HepG2 (cell line): Measurements from ENCODE around the gene ZNF575. TPM values are rescaled to one million over a fixed set of nuclear protein-coding genes. Genes with fewer than 3 reads are reported as not detected.

Source experiments
- ARID5B ChIP-seq: IDR thresholded peaks from 2 replicates; pipeline ENCODE4 v1.4.0; 2020; ENCODE audit warnings: mild to moderate bottlenecking, missing genetic modification reagents
- ETV5 ChIP-seq: IDR thresholded peaks from 2 replicates; pipeline ENCODE4 v1.6.1; 2018; ENCODE audit warnings: missing biosample characterization, missing genetic modification reagents, inconsistent platforms, borderline replicate concordance
- FOXA3 ChIP-seq: IDR thresholded peaks from 2 replicates; pipeline ENCODE4 v1.6.1; 2016; ENCODE audit warnings: missing genetic modification reagents, missing compliant biosample characterization
- HDAC1 ChIP-seq: sonication (generic); formaldehyde crosslinking; IDR thresholded peaks from 2 replicates; pipeline ENCODE4 v1.5.1; 2020; ENCODE audit warnings: mild to moderate bottlenecking, missing genetic modification reagents
- HHEX ChIP-seq: IDR thresholded peaks from 2 replicates; pipeline ENCODE4 v1.6.1; 2016; ENCODE audit warnings: control low read depth
- HMG20B ChIP-seq: conservative IDR thresholded peaks from 2 replicates; pipeline ENCODE4 v1.6.1; 2016; ENCODE audit warnings: missing genetic modification reagents, missing compliant biosample characterization
- MATR3 ChIP-seq: sonication (generic); formaldehyde crosslinking; IDR thresholded peaks from 2 replicates; pipeline ENCODE4 v1.4.0; 2020; ENCODE audit warnings: missing genetic modification reagents
- MED1 ChIP-seq: sonication (generic); formaldehyde crosslinking; IDR thresholded peaks from 2 replicates; pipeline ENCODE4 v1.4.0; 2020; ENCODE audit warnings: missing genetic modification reagents
- PCBP1 ChIP-seq: fragments of 200-400 bp; formaldehyde crosslinking; IDR thresholded peaks from 2 replicates; pipeline ENCODE4 v1.6.1; 2017; ENCODE audit warnings: mild to moderate bottlenecking, low read depth, low read length, borderline replicate concordance
- PRDM15 ChIP-seq: sonication (generic); formaldehyde crosslinking; IDR thresholded peaks from 2 replicates; pipeline ENCODE4 v1.4.0; 2020; ENCODE audit warnings: missing genetic modification reagents
- RFXANK ChIP-seq: IDR thresholded peaks from 2 replicates; pipeline ENCODE4 v1.6.1; 2016
- SIN3A ChIP-seq: IDR thresholded peaks from 2 replicates; pipeline ENCODE4 v1.6.1; 2011; ENCODE audit warnings: low read depth, mild to moderate bottlenecking, control low read depth, low read length, borderline replicate concordance
- TAF1 ChIP-seq: sonication (generic); formaldehyde crosslinking; IDR thresholded peaks from 2 replicates; pipeline ENCODE4 v1.4.0; 2020; ENCODE audit warnings: missing genetic modification reagents
- TBL1XR1 ChIP-seq: fragments of 150-350 bp; IDR thresholded peaks from 2 replicates; pipeline ENCODE4 v1.6.1; 2014; ENCODE audit warnings: borderline replicate concordance, low read length; ENCODE audit not compliant: partially characterized antibody
- TEAD3 ChIP-seq: optimal IDR thresholded peaks from 2 replicates; pipeline ENCODE3; 2016; ENCODE audit warnings: borderline replicate concordance
- ZKSCAN1 ChIP-seq: fragments of 150-350 bp; IDR thresholded peaks from 2 replicates; pipeline ENCODE4 v1.6.1; 2014; ENCODE audit warnings: low read length
- ZNF232 ChIP-seq: sonication (generic); formaldehyde crosslinking; IDR thresholded peaks from 2 replicates; pipeline ENCODE4 v1.4.0; 2020; ENCODE audit warnings: missing genetic modification reagents, borderline replicate concordance
- ZNF264 ChIP-seq: sonication (generic); formaldehyde crosslinking; IDR thresholded peaks from 2 replicates; pipeline ENCODE4 v1.4.0; 2020; ENCODE audit warnings: missing genetic modification reagents
- ZNF33B ChIP-seq: sonication (generic); formaldehyde crosslinking; IDR thresholded peaks from 2 replicates; pipeline ENCODE4 v1.5.1; 2020; ENCODE audit warnings: mild to moderate bottlenecking, missing genetic modification reagents
- ZNF343 ChIP-seq: sonication (generic); formaldehyde crosslinking; IDR thresholded peaks from 2 replicates; pipeline ENCODE4 v1.4.0; 2020; ENCODE audit warnings: mild to moderate bottlenecking, missing genetic modification reagents
- ZNF460 ChIP-seq: sonication (generic); formaldehyde crosslinking; IDR thresholded peaks from 2 replicates; pipeline ENCODE4 v1.5.1; 2020; ENCODE audit warnings: missing genetic modification reagents, mild to moderate bottlenecking, borderline replicate concordance
- ZNF674 ChIP-seq: sonication (generic); formaldehyde crosslinking; IDR thresholded peaks from 2 replicates; pipeline ENCODE4 v1.5.0; 2020; ENCODE audit warnings: low read depth, mild to moderate bottlenecking, missing genetic modification reagents
- ZNF724P ChIP-seq: sonication (generic); formaldehyde crosslinking; IDR thresholded peaks from 2 replicates; pipeline ENCODE4 v1.8.0; 2022; ENCODE audit warnings: missing genetic modification reagents, borderline replicate concordance
- ZSCAN20 ChIP-seq: sonication (generic); formaldehyde crosslinking; IDR thresholded peaks from 2 replicates; pipeline ENCODE4 v1.4.0; 2020; ENCODE audit warnings: missing genetic modification reagents, mild to moderate bottlenecking, borderline replicate concordance
- polyA plus RNA-seq, 8 experiments: library from polyadenylated mRNA; depleted of rRNA in 3 of 8; stranded (reverse) in 7 of 8; unstranded in 1 of 8; fragments of >200 nt; fragmentation: Illumina TruSeq in 4 of 8; extraction: Trizol in 4 of 8; gene quantifications; 2 replicates each; pipeline versions ENCODE4 v1.2.1 to v1.2.3, GENCODE V29; 2011 to 2016; ENCODE audit warnings: low read depth in 4 of 8, missing spikeins in 1 of 8, mixed read lengths in 1 of 8; ENCODE audit not compliant: insufficient read depth in 1 of 8
- total RNA-seq, 5 experiments: library from RNA; depleted of rRNA; stranded (reverse); fragments of >200 nt; fragmentation: Illumina TruSeq; extraction: Trizol; gene quantifications; 2 replicates each; pipeline ENCODE4 v1.2.3, GENCODE V29; 2016; ENCODE audit warnings: low read depth in 1 of 5

ZNF575 gene
- total and polyA plus RNA-seq, 2 of the 13 experiments (the other 11 are each of a cell fraction or from before 2014, with no cell fraction given): 0.17 to 0.27 TPM

GRCh38 chr19:43503501-43504425 lies 29.2 kb upstream of the ZNF575 start (continued):
- TF ChIP-seq ZNF724P (CRISPR knock-in tag) (no peak), FOXA3 (no peak; the same call in 1 of the 2 replicates), TEAD3 (peak; percentile 29), ZNF264 (CRISPR knock-in tag) (peak; percentile 34; the same call in 1 of the 2 replicates), ZNF33B (CRISPR knock-in tag) (no peak; the same call in 1 of the 2 replicates), SIN3A (peak; percentile 64; the same call in 1 of the 2 replicates), HDAC1 (CRISPR knock-in tag) (peak; percentile 43; the same call in 1 of the 2 replicates), ETV5 (CRISPR knock-in tag) (peak; percentile 2; the same call in 1 of the 2 replicates), ZSCAN20 (no peak), HHEX (CRISPR knock-in tag) (no peak), ZNF343 (CRISPR knock-in tag) (0 out of 2 replicates have a peak, but pooled peaks have one; percentile 27), HMG20B (CRISPR knock-in tag) (no peak), PRDM15 (no peak), ZKSCAN1 (no peak), PCBP1 (0 out of 2 replicates have a peak, but pooled peaks have one; percentile 11), TAF1 (peak; percentile 56), MED1 (CRISPR knock-in tag) (no peak), ZNF674 (CRISPR knock-in tag) (no peak), ZNF232 (CRISPR knock-in tag) (peak; percentile 3; the same call in 1 of the 2 replicates), RFXANK (CRISPR knock-in tag) (no peak), MATR3 (CRISPR knock-in tag) (no peak), ARID5B (CRISPR knock-in tag) (no peak), ZNF460 (CRISPR knock-in tag) (no peak), TBL1XR1 (no peak)
